Naive thymus-derived CD4-positive, alpha-beta T cell (primary cell): ENCODE data around the gene MLXIPL. TPM values are rescaled to one million over a fixed set of nuclear protein-coding genes. Genes with fewer than 3 reads are reported as not detected.

ENCODE experiments used
- polyA plus RNA-seq, 2 donors: library from polyadenylated mRNA; unstranded; fragments of 300-500 nt; fragmentation: Illumina TruSeq; gene quantifications; one replicate each; pipeline ENCODE4 v1.2.3, GENCODE V29; 2021
- total RNA-seq, 6 experiments: library from RNA in 5 of 6; stranded (reverse) in 5 of 6; gene quantifications; 1 replicate in 5 of 6; 2 replicates in 1 of 6; pipeline ENCODE4 v1.2.3 and lab custom pipeline; 2021 to 2026

Gene MLXIPL
- total and polyA plus RNA-seq, 7 experiments from 2014 or later, result not detected

Other genes starting within 250 kb of the MLXIPL start
- gene FZD9, start 190.7 kb downstream of the MLXIPL start, total RNA-seq, result under 1 TPM in 3 of 5 experiments, not detected in 2; 0.15 to 0.24 (median 0.22) TPM
- gene FZD9, start 190.7 kb downstream of the MLXIPL start, polyA plus RNA-seq, result under 1 TPM; 0.07 to 0.18 TPM
- gene BAZ1B, start 102.2 kb downstream of the MLXIPL start, total RNA-seq, result 10 to 100 TPM; 44.7 to 90.3 (median 66.7) TPM
- 10 to 100 TPM; 14.7 to 32.5 TPM for gene BAZ1B, start 102.2 kb downstream of the MLXIPL start, polyA plus RNA-seq
- gene BCL7B, start 66.8 kb downstream of the MLXIPL start, total RNA-seq, result 100 to 1,000 TPM in 2 of 5 experiments, 10 to 100 TPM in 3; 57.3 to 118 (median 78.6) TPM
- gene BCL7B, start 66.8 kb downstream of the MLXIPL start, polyA plus RNA-seq, result 10 to 100 TPM; 80.5 to 89.1 TPM
- 10 to 100 TPM; 19.2 to 40.9 (median 32.8) TPM for gene TBL2, start 45.9 kb downstream of the MLXIPL start, total RNA-seq
- gene TBL2, start 45.9 kb downstream of the MLXIPL start, polyA plus RNA-seq, result 10 to 100 TPM; 21.3 to 29.0 TPM
- gene VPS37D, start 43.3 kb upstream of the MLXIPL start, total RNA-seq, result under 1 TPM in 3 of 5 experiments, not detected in 2; 0.22 to 0.85 (median 0.44) TPM
- not detected for gene VPS37D, start 43.3 kb upstream of the MLXIPL start, polyA plus RNA-seq
- 10 to 100 TPM in 4 of 5 experiments, 1 to 10 TPM in 1; 9.5 to 22.4 (median 13.4) TPM for gene DNAJC30, start 58.9 kb upstream of the MLXIPL start, total RNA-seq
- 10 to 100 TPM; 11.8 to 12.9 TPM for gene DNAJC30, start 58.9 kb upstream of the MLXIPL start, polyA plus RNA-seq
- 100 to 1,000 TPM in 2 of 5 experiments, 10 to 100 TPM in 3; 50.5 to 107 (median 72.0) TPM for gene BUD23, start 59.1 kb upstream of the MLXIPL start, total RNA-seq
- 100 to 1,000 TPM; 126 to 156 TPM for gene BUD23, start 59.1 kb upstream of the MLXIPL start, polyA plus RNA-seq
- gene STX1A, start 95.1 kb upstream of the MLXIPL start, total RNA-seq, result 10 to 100 TPM in 3 of 5 experiments, 1 to 10 TPM in 2; 9.6 to 13.4 (median 10.5) TPM
- gene STX1A, start 95.1 kb upstream of the MLXIPL start, polyA plus RNA-seq, result 1 to 10 TPM; 1.2 to 3.2 TPM
- 10 to 100 TPM; 12.3 to 22.7 (median 17.2) TPM for gene ABHD11, start 114.3 kb upstream of the MLXIPL start, total RNA-seq
- gene ABHD11, start 114.3 kb upstream of the MLXIPL start, polyA plus RNA-seq, result 10 to 100 TPM; 10.2 to 15.9 TPM
- gene CLDN3, start 145.7 kb upstream of the MLXIPL start, total RNA-seq, result not detected
- gene CLDN3, start 145.7 kb upstream of the MLXIPL start, polyA plus RNA-seq, result not detected
- under 1 TPM in 1 of 5 experiments, not detected in 4; 0.24 TPM for gene CLDN4, start 206.5 kb upstream of the MLXIPL start, total RNA-seq
- under 1 TPM; 0.14 to 0.16 TPM for gene CLDN4, start 206.5 kb upstream of the MLXIPL start, polyA plus RNA-seq
- 1 to 10 TPM; 1.8 to 7.4 (median 3.3) TPM for gene METTL27, start 218.0 kb upstream of the MLXIPL start, total RNA-seq
- 1 to 10 TPM; 1.5 to 2.0 TPM for gene METTL27, start 218.0 kb upstream of the MLXIPL start, polyA plus RNA-seq
- not detected for gene TMEM270, start 236.6 kb upstream of the MLXIPL start, total RNA-seq
- not detected for gene TMEM270, start 236.6 kb upstream of the MLXIPL start, polyA plus RNA-seq